GM12874 (cell line): ENCODE results near the gene ARHGEF4.

Source experiments
- CTCF ChIP-seq: IDR thresholded peaks from 2 replicates; pipeline ENCODE4 v1.5.1; 2011; ENCODE audit warnings: low read depth, mild to moderate bottlenecking, control low read depth, low read length, moderate library complexity; ENCODE audit not compliant: insufficient read depth

The ARHGEF4 gene

GRCh38 chr2:130898553-130898952 is 61.8 kb downstream of the ARHGEF4 start:
- no peak for TF ChIP-seq CTCF

GRCh38 chr2:130899306-130899705 is 62.6 kb downstream of the ARHGEF4 start:
- TF ChIP-seq CTCF = no peak

- TF ChIP-seq CTCF = no peak
Measured at GRCh38 chr2:130901061-130901460, 64.3 kb downstream of the ARHGEF4 start.

- no peak for TF ChIP-seq CTCF
Measured at GRCh38 chr2:130908832-130909231, 72.1 kb downstream of the ARHGEF4 start.

GRCh38 chr2:130910931-130911330 is 74.2 kb downstream of the ARHGEF4 start:
- no peak for TF ChIP-seq CTCF

- TF ChIP-seq CTCF = no peak
Measured at GRCh38 chr2:130911482-130911881, 74.8 kb downstream of the ARHGEF4 start.

GRCh38 chr2:130911996-130912395 is 75.3 kb downstream of the ARHGEF4 start:
- no peak for TF ChIP-seq CTCF

- TF ChIP-seq CTCF = no peak
Measured at GRCh38 chr2:130912471-130912870, 75.8 kb downstream of the ARHGEF4 start.
